Lower leg skin (tissue), 4 donors: ENCODE data around the gene KCNK7. TPM values are rescaled to one million over a fixed set of nuclear protein-coding genes. Genes with fewer than 3 reads are reported as not detected.
A peak's percentile ranks its signal among the peaks of the same experiment; 100 is the strongest.

Source experiments
- DNase-seq, 2 donors: peaks; one replicate each; pipeline ENCODE4 v3.0.0-alpha.2; 2019; ENCODE audit warnings: low spot score in 2 of 2
- H3K4me3 ChIP-seq: fragments of 200-600 bp; sonication (generic); 2 replicates; pipeline ENCODE4 v1.5.1; 2017; ENCODE audit warnings: mild to moderate bottlenecking, low read depth; ENCODE audit not compliant: poor library complexity, severe bottlenecking
- POLR2A ChIP-seq, 2 donors: fragments of 450-650 bp; IDR thresholded peaks; one replicate each; pipeline ENCODE4 v1.6.1; 2016 to 2017; ENCODE audit warnings: antibody characterized with exemption in 2 of 2, mild to moderate bottlenecking in 1 of 2, moderate library complexity in 1 of 2
- WGBS, 2 donors: methylation state at CpG; one replicate each; pipeline ENCODE4 v1.1.5; 2018; 5-methylcytosine and 5-hydroxymethylcytosine counted together
- intact Hi-C: fragments of 100-400 bp; cut with DNase I; formaldehyde crosslinking; loops from one replicate; pipeline ENCODE4 v1.15.0; 2023; ENCODE audit warnings: low total_unique reads
- total RNA-seq, 4 donors: library from RNA; depleted of rRNA; stranded (reverse); fragments of >200 nt; gene quantifications; one replicate each; pipeline ENCODE4 v1.1.0, GENCODE V29; 2016
- TF ChIP-seq, protein P1 (sequence below), 3 donors: fragments of 450-650 bp; IDR thresholded peaks; one replicate each; pipeline ENCODE4 v1.5.1; 2016; ENCODE audit warnings: antibody characterized with exemption in 3 of 3, mild to moderate bottlenecking in 3 of 3, moderate library complexity in 2 of 3

Gene KCNK7
- total RNA-seq, 4 donors from 2014 or later = 168 to 197 (median 184) TPM

DNA sequence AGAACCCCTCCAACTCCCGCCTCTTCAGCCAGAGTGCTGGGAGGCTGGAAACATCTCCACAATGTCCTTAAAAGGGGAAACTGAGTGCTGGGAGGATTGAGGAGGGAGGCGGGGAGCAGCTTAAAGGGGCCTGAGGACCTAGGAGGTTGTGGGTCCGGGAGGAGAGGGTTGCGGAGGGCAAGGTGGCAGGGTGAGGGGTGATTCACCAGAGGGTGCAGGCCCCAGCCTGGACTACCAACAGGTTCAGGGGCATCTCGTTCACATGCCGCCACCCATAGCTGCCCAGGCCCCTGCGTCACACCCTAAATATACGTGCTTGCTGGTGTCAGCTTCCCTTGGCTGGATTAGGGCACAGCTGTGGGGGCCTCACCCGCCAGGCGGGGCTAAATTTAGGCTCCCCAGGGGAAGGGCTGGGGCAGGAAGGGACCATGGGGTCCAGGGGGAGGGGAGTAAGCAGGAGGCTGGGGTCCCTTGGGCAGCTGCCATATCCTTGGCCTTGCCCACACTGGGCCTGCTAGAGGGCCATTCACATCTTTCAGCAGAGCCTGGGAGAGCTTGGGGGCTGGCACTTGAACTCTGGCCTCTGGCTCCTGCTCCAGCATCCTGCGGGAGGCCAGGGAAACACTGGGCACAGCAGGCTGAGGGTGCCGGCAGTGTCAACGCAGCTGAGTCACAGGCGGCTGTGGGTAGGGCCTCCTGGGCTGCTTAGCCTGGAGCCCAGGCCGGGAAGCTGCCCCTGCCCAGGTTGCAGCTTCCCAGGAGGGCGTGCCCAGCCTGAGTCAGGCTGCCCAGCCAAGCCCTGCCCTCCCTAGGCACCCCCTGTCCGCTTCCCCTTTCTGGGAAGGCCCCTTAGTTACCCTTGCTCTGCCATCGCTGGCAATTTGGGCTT is 18.5 kb downstream of the KCNK7 start:
- no peak for TF ChIP-seq POLR2A (IDR thresholded peaks at IDR 0.05)
- TF ChIP-seq, protein P1, sequence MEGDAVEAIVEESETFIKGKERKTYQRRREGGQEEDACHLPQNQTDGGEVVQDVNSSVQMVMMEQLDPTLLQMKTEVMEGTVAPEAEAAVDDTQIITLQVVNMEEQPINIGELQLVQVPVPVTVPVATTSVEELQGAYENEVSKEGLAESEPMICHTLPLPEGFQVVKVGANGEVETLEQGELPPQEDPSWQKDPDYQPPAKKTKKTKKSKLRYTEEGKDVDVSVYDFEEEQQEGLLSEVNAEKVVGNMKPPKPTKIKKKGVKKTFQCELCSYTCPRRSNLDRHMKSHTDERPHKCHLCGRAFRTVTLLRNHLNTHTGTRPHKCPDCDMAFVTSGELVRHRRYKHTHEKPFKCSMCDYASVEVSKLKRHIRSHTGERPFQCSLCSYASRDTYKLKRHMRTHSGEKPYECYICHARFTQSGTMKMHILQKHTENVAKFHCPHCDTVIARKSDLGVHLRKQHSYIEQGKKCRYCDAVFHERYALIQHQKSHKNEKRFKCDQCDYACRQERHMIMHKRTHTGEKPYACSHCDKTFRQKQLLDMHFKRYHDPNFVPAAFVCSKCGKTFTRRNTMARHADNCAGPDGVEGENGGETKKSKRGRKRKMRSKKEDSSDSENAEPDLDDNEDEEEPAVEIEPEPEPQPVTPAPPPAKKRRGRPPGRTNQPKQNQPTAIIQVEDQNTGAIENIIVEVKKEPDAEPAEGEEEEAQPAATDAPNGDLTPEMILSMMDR (IDR thresholded peaks at IDR 0.05) = no peak
- DNase-seq = peak in 1 of 2 donors; percentile 95
- peak overlapping the region; percentile 49 for H3K4me3 ChIP-seq
- intact Hi-C loops = loop anchor here (5.0 kb wide), 1 partner anchor 35 kb away; the partner anchor contains the start of gene MAP3K11
- 12 to 15% methylated on average over 17 to 18 of the region's 18 CpGs for WGBS, 2 donors

DNA sequence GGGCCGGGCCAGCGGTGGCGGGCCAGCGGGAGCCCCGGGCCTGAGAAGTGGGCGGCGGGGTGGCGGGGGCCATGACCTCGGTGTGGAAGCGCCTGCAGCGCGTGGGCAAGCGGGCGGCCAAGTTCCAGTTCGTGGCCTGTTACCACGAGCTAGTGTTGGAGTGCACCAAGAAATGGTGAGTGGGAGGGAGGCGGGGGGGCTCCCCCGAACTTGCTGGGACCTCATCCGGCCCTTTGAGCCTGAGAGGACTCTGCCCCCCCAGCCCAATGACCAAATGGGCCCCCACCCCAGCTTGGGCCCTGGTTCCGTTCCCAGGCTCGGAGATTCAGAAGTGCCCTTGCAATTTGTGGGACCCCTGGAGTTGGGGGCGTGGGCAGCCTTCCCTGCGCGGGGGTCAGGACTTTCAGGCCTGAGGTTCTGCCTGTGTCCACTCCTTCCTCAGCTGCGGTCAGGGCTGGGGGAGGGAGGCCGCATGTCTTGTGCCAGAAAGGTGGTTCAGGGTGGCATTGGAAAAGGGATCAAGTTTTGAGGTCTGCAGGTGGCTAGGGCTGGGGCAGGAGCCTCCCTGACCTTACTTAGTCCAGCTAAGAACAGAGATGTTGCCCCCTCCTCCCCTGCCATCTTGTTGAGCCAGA is 19.3 kb downstream of the KCNK7 start:
- intact Hi-C loops = loop anchor here (5.0 kb wide), 1 partner anchor 36 kb away; the partner anchor contains the start of gene MAP3K11
- no peak for DNase-seq
- peak overlapping the region; percentile 49 for H3K4me3 ChIP-seq
- TF ChIP-seq, protein P1 (IDR thresholded peaks at IDR 0.05) = no peak
- no peak for TF ChIP-seq POLR2A (IDR thresholded peaks at IDR 0.05)
- WGBS, 2 donors = 0 to 5% methylated on average over 15 to 25 of the region's 26 CpGs

DNA sequence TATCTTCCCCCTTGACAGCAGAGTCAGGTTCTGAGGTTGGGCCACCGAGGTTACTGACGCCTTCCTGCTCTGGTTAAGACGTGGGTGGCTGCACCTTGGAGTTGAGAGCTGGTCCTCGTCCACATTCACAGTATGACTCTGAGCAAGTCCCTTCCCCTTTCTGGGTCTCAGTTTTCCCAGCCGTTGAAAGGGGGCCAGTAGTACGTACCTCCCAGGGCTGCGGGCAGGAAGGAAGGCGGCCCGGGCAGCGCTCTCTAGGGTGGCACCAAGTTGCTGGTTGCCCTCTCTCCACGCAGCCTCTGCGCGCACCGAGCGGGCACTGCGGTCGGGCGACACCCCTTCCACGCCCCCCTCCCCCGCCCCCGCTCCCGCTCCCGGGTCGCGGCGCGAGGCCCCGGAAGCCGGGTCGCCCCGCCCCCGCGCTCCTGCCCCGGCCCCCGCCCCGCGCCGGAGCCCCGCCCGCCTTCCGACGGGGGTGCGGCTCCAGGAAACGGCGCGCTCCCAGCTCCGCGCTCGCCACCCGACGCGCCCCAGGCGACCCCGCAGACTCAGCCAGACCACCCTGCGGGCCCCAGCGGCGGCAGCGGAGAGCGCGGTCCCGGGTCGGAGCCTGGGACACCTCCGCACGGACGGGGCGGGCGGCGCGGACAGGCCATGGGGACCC is 19.9 kb downstream of the KCNK7 start, which contains the start of gene EHBP1L1:
Gene EHBP1L1, plus strand, starts transcription at position 486 of the 664 bp plus-strand sequence. CDS start 250 bp downstream, outside the sequence.
- peak in 1 of 2 donors; percentile 93 for DNase-seq
- H3K4me3 ChIP-seq = peak within 1 kb of the TSS; percentile 49
- 1 to 2% methylated on average over 32 to 43 of the region's 69 CpGs for WGBS, 2 donors
- intact Hi-C loops = loop anchor here (5.0 kb wide), 1 partner anchor 37 kb away; the partner anchor contains the start of gene MAP3K11
- TF ChIP-seq, protein P1 (IDR thresholded peaks at IDR 0.05) = no peak
- TF ChIP-seq POLR2A (IDR thresholded peaks at IDR 0.05) = no peak

DNA sequence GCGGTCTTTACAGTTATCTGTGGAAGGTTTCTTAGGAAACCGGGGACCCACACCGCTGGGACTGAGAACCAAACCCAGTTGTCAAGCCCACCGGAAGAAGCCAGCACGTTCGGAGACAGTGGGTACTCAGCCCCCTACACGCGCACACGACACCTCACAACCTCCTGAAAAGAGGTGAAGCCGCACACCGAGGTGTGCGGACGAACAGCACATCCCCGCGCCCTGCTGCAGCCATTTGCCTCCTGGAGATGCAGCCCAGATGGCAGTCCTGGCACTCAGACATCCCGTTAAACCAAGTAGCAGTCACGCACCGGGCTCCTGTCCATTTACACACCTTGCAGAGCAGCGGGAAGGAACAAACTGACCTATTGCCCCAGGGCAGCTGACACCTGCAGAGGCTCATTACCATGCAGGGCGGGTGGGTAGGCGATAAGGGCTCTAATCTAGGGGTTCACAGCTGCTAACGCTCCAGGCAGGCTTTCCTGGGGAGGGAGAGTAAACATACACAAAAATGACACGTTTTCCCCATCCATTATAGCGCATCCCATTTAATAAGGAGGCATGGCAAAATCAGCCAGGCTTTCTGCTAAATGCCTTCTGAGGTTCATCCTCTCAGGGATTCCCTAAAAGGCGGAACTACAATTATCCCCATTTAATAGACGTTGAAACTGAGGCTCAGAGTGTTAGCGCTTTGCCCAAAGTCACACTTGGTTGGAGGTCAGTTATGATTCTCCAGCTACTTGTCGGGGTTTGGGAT is 20.6 kb downstream of the KCNK7 start:
- DNase-seq = no peak
- 11 to 16% methylated on average over 20 to 27 of the region's 28 CpGs for WGBS, 2 donors
- H3K4me3 ChIP-seq = peak overlapping the region; percentile 6
- intact Hi-C loops = loop anchor here (5.0 kb wide), 1 partner anchor 37 kb away; the partner anchor contains the start of gene MAP3K11
- TF ChIP-seq POLR2A (IDR thresholded peaks at IDR 0.05) = no peak
- TF ChIP-seq, protein P1 (IDR thresholded peaks at IDR 0.05) = no peak
